Panc1 (cell line): ENCODE results near the gene ADAM12. TPM values are rescaled to one million over a fixed set of nuclear protein-coding genes. Genes with fewer than 3 reads are reported as not detected.

ENCODE experiments used
- ATAC-seq: fragments of 200-7000 bp; cut with Tn5 transposase; 2 replicates; pipeline ENCODE4 v1.9.1; 2020; ENCODE audit warnings: mild to moderate bottlenecking, moderate library complexity
- BruUV-seq: library from RNA; stranded (reverse); fragments of 400-500 nt; replicated peaks from 2 replicates; lab custom pipeline; 2021; lab: Mats Ljungman, UMichigan
- CTCF ChIA-PET: fragments of 300-600 bp; sonication (Branson Sonifier 250); formaldehyde crosslinking; loops from one replicate; lab custom pipeline; 2022; ENCODE audit warnings: antibody characterized with exemption; lab: Charles Lee
- POLR2A ChIA-PET: fragments of 300-600 bp; sonication (Branson Sonifier 250); formaldehyde crosslinking; loops from one replicate; lab custom pipeline; 2022; ENCODE audit warnings: antibody characterized with exemption; lab: Charles Lee
- DNase-seq: peaks from one replicate; pipeline ENCODE4 v3.0.0-alpha.2; 2010; ENCODE audit warnings: low read depth, low spot score
- H3K27ac ChIP-seq: 2 replicates; pipeline ENCODE4 v1.5.1; 2011; ENCODE audit warnings: mild to moderate bottlenecking, low read length, inconsistent platforms
- H3K27me3 ChIP-seq: fragments of 200-500 bp; sonication (Bioruptor generic); 2 replicates; pipeline ENCODE4 v1.6.0; 2014; ENCODE audit warnings: low read length, inconsistent platforms; ENCODE audit not compliant: control insufficient read depth, insufficient read depth
- H3K36me3 ChIP-seq: fragments of 200-500 bp; sonication (Bioruptor generic); 2 replicates; pipeline ENCODE4 v1.5.1; 2014; ENCODE audit warnings: inconsistent platforms, mild to moderate bottlenecking, low read length, moderate library complexity; ENCODE audit not compliant: control insufficient read depth, insufficient read depth
- H3K4me1 ChIP-seq: 2 replicates; pipeline ENCODE4 v1.5.1; 2011; ENCODE audit warnings: inconsistent platforms, mild to moderate bottlenecking, low read length, moderate library complexity; ENCODE audit not compliant: control insufficient read depth, insufficient read depth
- H3K4me3 ChIP-seq, 2 experiments: 2 replicates each; pipeline ENCODE4 v1.5.1; 2011 to 2012; ENCODE audit warnings: low read depth in 2 of 2, low read length in 2 of 2, mild to moderate bottlenecking in 2 of 2, inconsistent platforms in 1 of 2, moderate library complexity in 1 of 2
- H3K9me3 ChIP-seq: fragments of 200-500 bp; sonication (Bioruptor generic); 2 replicates; pipeline ENCODE4 v1.5.1; 2014; ENCODE audit warnings: low read depth, mild to moderate bottlenecking, inconsistent platforms, low read length, moderate library complexity; ENCODE audit not compliant: control insufficient read depth, insufficient read depth
- CTCF ChIP-seq: fragments of 450-650 bp; IDR thresholded peaks from 2 replicates; pipeline ENCODE4 v1.5.1; 2017; ENCODE audit warnings: mild to moderate bottlenecking
- POLR2AphosphoS5 ChIP-seq: IDR thresholded peaks from 2 replicates; pipeline ENCODE4 v1.6.1; 2012; ENCODE audit warnings: mild to moderate bottlenecking, low read depth, low read length, moderate library complexity
- REST ChIP-seq, 2 experiments: IDR thresholded peaks; 2 replicates each; pipeline ENCODE4 v1.6.1; 2011 to 2012; ENCODE audit warnings: low read depth in 2 of 2, control low read depth in 1 of 2, low read length in 1 of 2, mild to moderate bottlenecking in 1 of 2, moderate library complexity in 1 of 2; ENCODE audit not compliant: insufficient read depth in 1 of 2
- SIN3A ChIP-seq: IDR thresholded peaks from 2 replicates; pipeline ENCODE4 v1.6.1; 2012; ENCODE audit warnings: low read depth, mild to moderate bottlenecking, low read length, moderate library complexity, borderline replicate concordance; ENCODE audit not compliant: insufficient read depth
- TCF7L2 ChIP-seq: IDR thresholded peaks from 2 replicates; pipeline ENCODE4 v1.6.1; 2011; ENCODE audit warnings: mild to moderate bottlenecking, low read depth, low read length, inconsistent platforms
- in situ Hi-C: cut with HindIII; loops from 2 replicates; pipeline ENCODE4 v1.10.0; 2016; ENCODE audit warnings: low sequenced_read_pairs, low pct_unique_long_range_greater_than_20kb
- intact Hi-C: fragments of 100-400 bp; cut with micrococcal nuclease; formaldehyde crosslinking; loops from one replicate; pipeline ENCODE4 v1.10.0; 2022; ENCODE audit not compliant: unreplicated experiment
- total RNA-seq: library from RNA; stranded (reverse); gene quantifications from one replicate; pipeline ENCODE4 v1.2.1, GENCODE V29; 2021; ENCODE audit not compliant: unreplicated experiment

ADAM12 gene
- total RNA-seq, 1 experiment from 2014 or later: 0.10 TPM

- no peak overlapping the region for H3K4me3 ChIP-seq
- ATAC-seq (no peak), DNase-seq (no peak)
- no peaks in the 10 kb centered on the region for H3K4me1 ChIP-seq
- POLR2A ChIA-PET: interaction anchor here (0.5 kb wide), 1 partner anchor 185 kb away, joined by 3 read pairs; no protein-coding TSS in a partner anchor
- CTCF ChIA-PET: no interaction called here
- intact Hi-C loops: no loop called here
- in situ Hi-C loops: no loop called here
- H3K36me3 ChIP-seq: no peaks in the 10 kb centered on the region
- no peaks in the 10 kb centered on the region for H3K9me3 ChIP-seq
- no peak for TF ChIP-seq CTCF
- TF ChIP-seq TCF7L2: no peak
- no peak for TF ChIP-seq SIN3A
- TF ChIP-seq POLR2AphosphoS5: no peak
- no peak for TF ChIP-seq REST (IDR thresholded peaks at IDR 0.05; ENCODE audit: insufficient read depth in 1 of 2, low read depth in 2 of 2, low read length in 1 of 2)
- no peak overlapping the region for H3K27ac ChIP-seq
- no peaks in the 10 kb centered on the region for H3K27me3 ChIP-seq
- no TSS peak for BruUV-seq
These were observed 306.3 kb downstream of the ADAM12 start for GRCh38 chr10:126081841-126082466.

GRCh38 chr10:126080879-126081411 is 307.3 kb downstream of the ADAM12 start:
- H3K4me1 ChIP-seq: no peaks in the 10 kb centered on the region
- no peak overlapping the region for H3K4me3 ChIP-seq
- in situ Hi-C loops (no loop called here), intact Hi-C loops (no loop called here)
- no peaks in the 10 kb centered on the region for H3K36me3 ChIP-seq
- DNase-seq: no peak
- no peaks in the 10 kb centered on the region for H3K9me3 ChIP-seq
- no peak for TF ChIP-seq CTCF
- no peak for TF ChIP-seq TCF7L2
- no peak for TF ChIP-seq SIN3A
- no peak for TF ChIP-seq REST (IDR thresholded peaks at IDR 0.05; ENCODE audit: insufficient read depth in 1 of 2, low read depth in 2 of 2, low read length in 1 of 2)
- TF ChIP-seq POLR2AphosphoS5: no peak
- ChIA-PET CTCF (no interaction called here), POLR2A (no interaction called here)
- no peaks in the 10 kb centered on the region for H3K27me3 ChIP-seq
- BruUV-seq: no TSS peak
- H3K27ac ChIP-seq: no peak overlapping the region
- no peak for ATAC-seq
